Liver (tissue), 9 donors: ENCODE measurements around the gene AK1. TPM values are rescaled to one million over a fixed set of nuclear protein-coding genes. Genes with fewer than 3 reads are reported as not detected.

Source experiments
- DNase-seq: peaks from one replicate; pipeline ENCODE4 v3.0.0-alpha.2; 2017; ENCODE audit warnings: low spot score
- H3K27ac ChIP-seq, 2 donors: one replicate each; pipeline ENCODE4 v1.7.0; 2013; ENCODE audit warnings: inconsistent platforms in 2 of 2, low read length in 2 of 2, control low read depth in 1 of 2, low read depth in 1 of 2, mild to moderate bottlenecking in 1 of 2
- H3K27me3 ChIP-seq, 4 donors: one replicate each; pipeline versions ENCODE4 v1.6.1 to v1.7.0; 2013; ENCODE audit warnings: low read length in 3 of 4, inconsistent platforms in 1 of 4, mild to moderate bottlenecking in 1 of 4, moderate library complexity in 1 of 4; ENCODE audit not compliant: control insufficient read depth in 4 of 4, insufficient read depth in 4 of 4
- H3K36me3 ChIP-seq, 4 donors: one replicate each; pipeline versions ENCODE4 v1.6.1 to v1.7.0; 2013; ENCODE audit warnings: low read length in 3 of 4, mild to moderate bottlenecking in 3 of 4, low read depth in 1 of 4, moderate library complexity in 1 of 4; ENCODE audit not compliant: control insufficient read depth in 4 of 4, insufficient read depth in 3 of 4
- H3K4me1 ChIP-seq, 4 donors: one replicate each; pipeline versions ENCODE4 v1.6.1 to v1.7.0; 2013; ENCODE audit warnings: low read length in 3 of 4, mild to moderate bottlenecking in 3 of 4, moderate library complexity in 1 of 4; ENCODE audit not compliant: control insufficient read depth in 4 of 4, insufficient read depth in 4 of 4
- H3K4me3 ChIP-seq, 3 donors: one replicate each; pipeline versions ENCODE4 v1.6.1 to v1.7.0; 2013; ENCODE audit warnings: low read length in 3 of 3, control low read depth in 1 of 3, low read depth in 1 of 3, mild to moderate bottlenecking in 1 of 3
- H3K9ac ChIP-seq, 2 donors: one replicate each; pipeline ENCODE4 v1.7.0; 2013; ENCODE audit warnings: low read length in 2 of 2, mild to moderate bottlenecking in 2 of 2, moderate library complexity in 2 of 2, control low read depth in 1 of 2, low read depth in 1 of 2
- H3K9me3 ChIP-seq, 4 donors: one replicate each; pipeline versions ENCODE4 v1.6.1 to v1.7.0; 2013; ENCODE audit warnings: low read length in 3 of 4; ENCODE audit not compliant: control insufficient read depth in 4 of 4
- CTCF ChIP-seq: fragments of 150-350 bp; IDR thresholded peaks from 2 replicates; pipeline ENCODE4 v1.5.1; 2017; ENCODE audit warnings: improper control_type of control experiment, low read depth, low read length; ENCODE audit not compliant: missing input control
- EGR1 ChIP-seq, 2 donors: IDR thresholded peaks; 2 replicates each; pipeline ENCODE4 v1.6.1; 2016 to 2018; ENCODE audit warnings: antibody characterized with exemption in 2 of 2, low read depth in 2 of 2
- FOXA1 ChIP-seq: IDR thresholded peaks from 2 replicates; pipeline ENCODE4 v1.6.1; 2016; ENCODE audit warnings: antibody characterized with exemption
- GABPA ChIP-seq, 2 donors: IDR thresholded peaks in 1 of 2; conservative IDR thresholded peaks in 1 of 2; 2 replicates each; pipeline ENCODE4 v1.6.1; 2016; ENCODE audit warnings: antibody characterized with exemption in 2 of 2, mild to moderate bottlenecking in 1 of 2, moderate library complexity in 1 of 2
- HNF4G ChIP-seq: IDR thresholded peaks from 2 replicates; pipeline ENCODE4 v1.6.1; 2016; ENCODE audit warnings: antibody characterized with exemption
- JUND ChIP-seq, 2 donors: IDR thresholded peaks; 2 replicates each; pipeline ENCODE4 v1.6.1; 2016; ENCODE audit warnings: antibody characterized with exemption in 2 of 2
- MAX ChIP-seq: IDR thresholded peaks from 2 replicates; pipeline ENCODE4 v1.6.1; 2016; ENCODE audit warnings: antibody characterized with exemption
- NR2F2 ChIP-seq: IDR thresholded peaks from 2 replicates; pipeline ENCODE4 v1.6.1; 2016; ENCODE audit warnings: antibody characterized with exemption
- RAD21 ChIP-seq, 2 donors: IDR thresholded peaks; 2 replicates each; pipeline ENCODE4 v1.6.1; 2016; ENCODE audit warnings: antibody characterized with exemption in 2 of 2, mild to moderate bottlenecking in 2 of 2
- REST ChIP-seq: IDR thresholded peaks from 2 replicates; pipeline ENCODE4 v1.6.1; 2016; ENCODE audit warnings: antibody characterized with exemption, mild to moderate bottlenecking
- RXRA ChIP-seq, 2 donors: IDR thresholded peaks; 2 replicates each; pipeline ENCODE4 v1.6.1; 2017 to 2018; ENCODE audit warnings: antibody characterized with exemption in 2 of 2, mild to moderate bottlenecking in 1 of 2
- SP1 ChIP-seq: IDR thresholded peaks from 2 replicates; pipeline ENCODE4 v1.6.1; 2018; ENCODE audit warnings: antibody characterized with exemption, mild to moderate bottlenecking
- TAF1 ChIP-seq: conservative IDR thresholded peaks from 2 replicates; pipeline ENCODE4 v1.6.1; 2016; ENCODE audit warnings: antibody characterized with exemption, mild to moderate bottlenecking
- WGBS: extraction: QIAGEN DNeasy Blood & Tissue Kit; methylation state at CpG from one replicate; pipeline ENCODE4 v1.1.7; 2013; 5-methylcytosine and 5-hydroxymethylcytosine counted together
- polyA plus RNA-seq, 2 donors: library from polyadenylated mRNA; stranded (reverse) in 1 of 2; unstranded in 1 of 2; fragments of 200-250 nt in 1 of 2; fragments of >200 nt in 1 of 2; fragmentation: Nextera tagmentation in 1 of 2; extraction: Ambion mirVana in 1 of 2; gene quantifications; one replicate each; pipeline versions ENCODE4 v1.2.1 to v1.2.3, GENCODE V29; 2013 to 2015
- total RNA-seq, 2 donors: library from RNA; depleted of rRNA; stranded (reverse); fragments of >200 nt; gene quantifications; one replicate each; pipeline ENCODE4 v1.2.3, GENCODE V29; 2014
- donor health status: healthy.
- donor health status: healthy.
- donor health status: healthy.
- donor health status: healthy.
- donor health status: healthy.

The AK1 gene
- total and polyA plus RNA-seq, 4 donors = 10.6 to 78.3 (median 29.6) TPM

- TF ChIP-seq EGR1 (IDR thresholded peaks at IDR 0.05; ENCODE audit: low read depth in 2 of 2) = no peak
Observed at GRCh38 chr9:127913682-127914081, 36.2 kb upstream of the AK1 start (continued).

GRCh38 chr9:127912882-127913281 lies 35.4 kb upstream of the AK1 start:
- H3K9me3 ChIP-seq = no peaks in the 10 kb centered on the region
- H3K27me3 ChIP-seq = no peaks in the 10 kb centered on the region
- no peak for DNase-seq
- H3K4me3 ChIP-seq = no peak overlapping the region
- 53% methylated on average over 5 of the region's 5 CpGs for WGBS
- H3K27ac ChIP-seq = no peak overlapping the region
- H3K36me3 ChIP-seq = peaks cover 0 to 1% (median 0%) of the 10 kb centered on the region in 4 donors
- no peak overlapping the region for H3K9ac ChIP-seq
- TF ChIP-seq RXRA (IDR thresholded peaks at IDR 0.05) = peak in 1 of 2 donors; percentile 26
- TF ChIP-seq CTCF = no peak
- no peak for TF ChIP-seq GABPA (IDR thresholded peaks at IDR 0.05 in 1 of 2, conservative IDR thresholded peaks at IDR 0.05 in 1 of 2)
- no peak for TF ChIP-seq REST
- peaks cover 6 to 28% (median 14%) of the 10 kb centered on the region in 4 donors for H3K4me1 ChIP-seq

- DNase-seq = no peak
- no peak overlapping the region for H3K27ac ChIP-seq
- no peak overlapping the region for H3K4me3 ChIP-seq
- peaks cover 0 to 1% (median 0%) of the 10 kb centered on the region in 4 donors for H3K36me3 ChIP-seq
- H3K27me3 ChIP-seq = no peaks in the 10 kb centered on the region
- H3K4me1 ChIP-seq = peaks cover 6 to 27% (median 14%) of the 10 kb centered on the region in 4 donors
- H3K9ac ChIP-seq = no peak overlapping the region
- TF ChIP-seq JUND (IDR thresholded peaks at IDR 0.05) (no peak), SP1 (no peak), RXRA (IDR thresholded peaks at IDR 0.05) (no peak), HNF4G (no peak), MAX (no peak), REST (no peak), EGR1 (IDR thresholded peaks at IDR 0.05; ENCODE audit: low read depth in 2 of 2) (no peak), NR2F2 (no peak), FOXA1 (no peak), TAF1 (no peak), RAD21 (IDR thresholded peaks at IDR 0.05) (no peak)
- no peaks in the 10 kb centered on the region for H3K9me3 ChIP-seq
- WGBS = 92% methylated on average over 31 of the region's 31 CpGs
Observed at GRCh38 chr9:127912296-127912695, 34.8 kb upstream of the AK1 start.
